Stimulated activated naive CD8-positive, alpha-beta T cell treated with anti-CD3 and anti-CD28 coated beads, Interleukin-15, Interleukin-2, amounts not matched to agents 100 ng/mL and 50 ng/mL, for 24 hours (primary cell): ENCODE results near the gene TAMALIN.

Source experiments
- H3K27ac Mint-ChIP-seq: one replicate; pipeline ENCODE4 v1.8.0; 2021; ENCODE audit warnings: mild to moderate bottlenecking, mixed read lengths
- H3K27me3 Mint-ChIP-seq: one replicate; pipeline ENCODE4 v1.8.0; 2021; ENCODE audit warnings: mixed read lengths
- H3K36me3 Mint-ChIP-seq: one replicate; pipeline ENCODE4 v1.8.0; 2021; ENCODE audit warnings: low read depth, mixed read lengths
- H3K4me1 Mint-ChIP-seq: one replicate; pipeline ENCODE4 v1.8.0; 2021; ENCODE audit warnings: low read depth, mixed read lengths
- H3K4me3 Mint-ChIP-seq: one replicate; pipeline ENCODE4 v1.8.0; 2021; ENCODE audit warnings: mild to moderate bottlenecking, mixed read lengths
- H3K9me3 Mint-ChIP-seq: one replicate; pipeline ENCODE4 v1.8.0; 2021; ENCODE audit warnings: mixed read lengths

Gene TAMALIN

GRCh38 chr12:52057638-52058576 is 51.2 kb downstream of the TAMALIN start:
- H3K27ac Mint-ChIP-seq = no peak overlapping the region
- H3K36me3 Mint-ChIP-seq = peaks cover 36% of the 10 kb centered on the region
- no peak overlapping the region for H3K4me3 Mint-ChIP-seq
- H3K9me3 Mint-ChIP-seq = no peaks in the 10 kb centered on the region
- no peaks in the 10 kb centered on the region for H3K27me3 Mint-ChIP-seq
- H3K4me1 Mint-ChIP-seq = peaks cover 2% of the 10 kb centered on the region

GRCh38 chr12:52058631-52059361 is 52.0 kb downstream of the TAMALIN start:
- Mint-ChIP-seq H3K4me1 (no peaks in the 10 kb centered on the region), H3K27ac (no peak overlapping the region), H3K4me3 (no peak overlapping the region), H3K27me3 (no peaks in the 10 kb centered on the region), H3K36me3 (peaks cover 33% of the 10 kb centered on the region), H3K9me3 (no peaks in the 10 kb centered on the region)

GRCh38 chr12:52059582-52060497 is 53.1 kb downstream of the TAMALIN start:
- Mint-ChIP-seq H3K27ac (no peak overlapping the region), H3K4me3 (no peak overlapping the region), H3K36me3 (peaks cover 27% of the 10 kb centered on the region), H3K9me3 (no peaks in the 10 kb centered on the region), H3K4me1 (no peaks in the 10 kb centered on the region), H3K27me3 (no peaks in the 10 kb centered on the region)

GRCh38 chr12:52060498-52061177 is 53.9 kb downstream of the TAMALIN start:
- Mint-ChIP-seq H3K9me3 (no peaks in the 10 kb centered on the region), H3K4me3 (no peak overlapping the region), H3K27me3 (no peaks in the 10 kb centered on the region), H3K36me3 (peaks cover 27% of the 10 kb centered on the region), H3K4me1 (no peaks in the 10 kb centered on the region), H3K27ac (no peak overlapping the region)

- H3K4me3 Mint-ChIP-seq = no peak overlapping the region
- H3K27me3 Mint-ChIP-seq = no peaks in the 10 kb centered on the region
- no peak overlapping the region for H3K27ac Mint-ChIP-seq
- H3K4me1 Mint-ChIP-seq = peaks cover 3% of the 10 kb centered on the region
- H3K9me3 Mint-ChIP-seq = no peaks in the 10 kb centered on the region
- H3K36me3 Mint-ChIP-seq = peaks cover 23% of the 10 kb centered on the region
Measured at GRCh38 chr12:52061470-52062166, 54.9 kb downstream of the TAMALIN start.

- no peak overlapping the region for H3K4me3 Mint-ChIP-seq
- no peak overlapping the region for H3K27ac Mint-ChIP-seq
- H3K27me3 Mint-ChIP-seq = no peaks in the 10 kb centered on the region
- peaks cover 6% of the 10 kb centered on the region for H3K4me1 Mint-ChIP-seq
- peaks cover 16% of the 10 kb centered on the region for H3K36me3 Mint-ChIP-seq
- no peaks in the 10 kb centered on the region for H3K9me3 Mint-ChIP-seq
Measured at GRCh38 chr12:52062167-52063081, 55.7 kb downstream of the TAMALIN start.

GRCh38 chr12:52063082-52063924 is 56.6 kb downstream of the TAMALIN start:
- Mint-ChIP-seq H3K9me3 (no peaks in the 10 kb centered on the region), H3K36me3 (peaks cover 7% of the 10 kb centered on the region), H3K4me1 (peaks cover 6% of the 10 kb centered on the region), H3K27ac (no peak overlapping the region), H3K27me3 (no peaks in the 10 kb centered on the region), H3K4me3 (no peak overlapping the region)

GRCh38 chr12:52063981-52064649 is 57.4 kb downstream of the TAMALIN start:
- Mint-ChIP-seq H3K27ac (no peak overlapping the region), H3K27me3 (no peaks in the 10 kb centered on the region), H3K4me1 (peaks cover 9% of the 10 kb centered on the region), H3K4me3 (no peak overlapping the region), H3K36me3 (peaks cover 5% of the 10 kb centered on the region), H3K9me3 (no peaks in the 10 kb centered on the region)
